ENCODE results near the gene RAP1B. TPM values are rescaled to one million over a fixed set of nuclear protein-coding genes. Genes with fewer than 3 reads are reported as not detected.

The RAP1B gene
- total RNA-seq, 1 experiment from 2014 or later, result 180 TPM

DNA sequence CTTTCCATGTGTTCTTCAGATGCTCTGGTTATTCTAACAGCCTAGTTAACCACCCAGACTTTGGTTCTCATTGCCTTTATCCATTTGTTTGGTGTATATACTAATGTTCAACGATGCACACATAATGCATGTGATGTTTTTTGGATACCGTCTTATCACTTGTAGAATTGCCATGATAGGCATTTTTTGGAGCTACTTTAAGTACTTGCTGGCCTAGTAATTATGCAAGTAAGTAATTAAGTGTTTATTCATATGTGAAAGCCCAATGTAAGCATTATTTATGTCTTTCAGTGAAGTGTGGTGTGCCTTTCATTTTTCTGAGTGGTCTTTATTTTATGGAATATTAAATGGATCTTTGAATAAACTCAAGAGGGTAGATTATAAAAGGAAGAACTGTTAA, 14.2 kb downstream of the RAP1B start:
- DNase-seq (ENCODE audit: unreplicated experiment), result no peak
- POLR2A ChIA-PET, result interaction anchor here (1.9 to 6.2 kb wide), 2 partner anchors 11 to 14 kb away, joined by 5 to 52 read pairs; partner anchors contain the start of gene RAP1B
- Mint-ChIP-seq H3K27me3 (ENCODE audit: insufficient read depth, unreplicated experiment) (no peaks in the 10 kb centered on the region), H3K27ac (ENCODE audit: low read depth, unreplicated experiment) (no peak overlapping the region), H3K9me3 (ENCODE audit: unreplicated experiment) (no peaks in the 10 kb centered on the region), H3K36me3 (ENCODE audit: insufficient read depth, unreplicated experiment) (peaks cover 42% of the 10 kb centered on the region), H3K4me3 (ENCODE audit: unreplicated experiment) (no peak overlapping the region), H3K4me1 (ENCODE audit: insufficient read depth, unreplicated experiment) (peaks cover 35% of the 10 kb centered on the region)
- TF ChIP-seq, protein P1, sequence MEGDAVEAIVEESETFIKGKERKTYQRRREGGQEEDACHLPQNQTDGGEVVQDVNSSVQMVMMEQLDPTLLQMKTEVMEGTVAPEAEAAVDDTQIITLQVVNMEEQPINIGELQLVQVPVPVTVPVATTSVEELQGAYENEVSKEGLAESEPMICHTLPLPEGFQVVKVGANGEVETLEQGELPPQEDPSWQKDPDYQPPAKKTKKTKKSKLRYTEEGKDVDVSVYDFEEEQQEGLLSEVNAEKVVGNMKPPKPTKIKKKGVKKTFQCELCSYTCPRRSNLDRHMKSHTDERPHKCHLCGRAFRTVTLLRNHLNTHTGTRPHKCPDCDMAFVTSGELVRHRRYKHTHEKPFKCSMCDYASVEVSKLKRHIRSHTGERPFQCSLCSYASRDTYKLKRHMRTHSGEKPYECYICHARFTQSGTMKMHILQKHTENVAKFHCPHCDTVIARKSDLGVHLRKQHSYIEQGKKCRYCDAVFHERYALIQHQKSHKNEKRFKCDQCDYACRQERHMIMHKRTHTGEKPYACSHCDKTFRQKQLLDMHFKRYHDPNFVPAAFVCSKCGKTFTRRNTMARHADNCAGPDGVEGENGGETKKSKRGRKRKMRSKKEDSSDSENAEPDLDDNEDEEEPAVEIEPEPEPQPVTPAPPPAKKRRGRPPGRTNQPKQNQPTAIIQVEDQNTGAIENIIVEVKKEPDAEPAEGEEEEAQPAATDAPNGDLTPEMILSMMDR (IDR thresholded peaks at IDR 0.05; ENCODE audit: unreplicated experiment), result no peak
- intact Hi-C loops (cut with micrococcal nuclease), result no loop called here
- BruUV-seq (replicated peaks), result no TSS peak
- CTCF ChIA-PET, result interaction anchor here (0.5 to 1.2 kb wide), 2 partner anchors 168 to 267 kb away, joined by 3 read pairs; no protein-coding TSS in a partner anchor

DNA sequence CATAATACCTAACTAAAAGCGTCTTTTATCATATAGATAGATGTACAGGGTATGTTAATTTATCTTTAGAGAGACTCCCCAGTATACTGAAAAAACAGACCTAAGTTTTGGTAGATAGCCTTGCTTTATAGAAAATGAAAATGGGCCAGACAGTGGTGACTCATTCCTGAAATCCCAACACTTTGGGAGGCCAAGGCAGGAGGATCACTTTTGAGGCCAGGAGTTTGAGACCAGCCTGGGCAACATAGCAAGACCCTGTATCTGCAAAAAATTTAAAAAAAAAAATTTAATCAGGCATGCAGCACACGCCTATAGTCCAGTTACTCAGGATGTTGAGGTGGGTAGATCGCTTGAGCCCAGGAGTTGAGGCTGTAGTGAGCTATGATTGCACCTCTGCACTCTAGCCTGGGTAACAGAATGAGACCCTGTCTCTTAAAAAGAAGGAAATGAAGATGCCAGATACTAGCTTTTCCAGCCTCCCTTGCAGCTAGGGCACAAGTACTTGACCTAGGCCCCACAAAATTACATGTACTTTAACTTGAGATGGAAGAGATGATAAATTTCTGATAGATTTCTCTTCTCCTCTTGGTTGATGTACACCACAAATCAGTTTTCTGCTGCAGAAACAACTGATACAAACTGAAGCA, 17.1 kb downstream of the RAP1B start:
- Mint-ChIP-seq H3K27me3 (ENCODE audit: insufficient read depth, unreplicated experiment) (no peaks in the 10 kb centered on the region), H3K27ac (ENCODE audit: low read depth, unreplicated experiment) (no peak overlapping the region), H3K9me3 (ENCODE audit: unreplicated experiment) (no peaks in the 10 kb centered on the region), H3K36me3 (ENCODE audit: insufficient read depth, unreplicated experiment) (peaks cover 46% of the 10 kb centered on the region), H3K4me3 (ENCODE audit: unreplicated experiment) (no peak overlapping the region), H3K4me1 (ENCODE audit: insufficient read depth, unreplicated experiment) (peaks cover 19% of the 10 kb centered on the region)
- intact Hi-C loops (cut with micrococcal nuclease), result no loop called here
- ChIA-PET POLR2A (interaction anchor here (1.5 to 4.9 kb wide), 3 partner anchors 9 to 25 kb away, joined by 6 to 37 read pairs (median 25); partner anchors contain the start of gene RAP1B), CTCF (interaction anchor here (0.6 kb wide), 1 partner anchor 20 kb away, joined by 3 read pairs; no protein-coding TSS in a partner anchor)
- no TSS peak for BruUV-seq (replicated peaks)
- DNase-seq (ENCODE audit: unreplicated experiment), result no peak
- TF ChIP-seq, protein P1 (IDR thresholded peaks at IDR 0.05; ENCODE audit: unreplicated experiment), result no peak

DNA sequence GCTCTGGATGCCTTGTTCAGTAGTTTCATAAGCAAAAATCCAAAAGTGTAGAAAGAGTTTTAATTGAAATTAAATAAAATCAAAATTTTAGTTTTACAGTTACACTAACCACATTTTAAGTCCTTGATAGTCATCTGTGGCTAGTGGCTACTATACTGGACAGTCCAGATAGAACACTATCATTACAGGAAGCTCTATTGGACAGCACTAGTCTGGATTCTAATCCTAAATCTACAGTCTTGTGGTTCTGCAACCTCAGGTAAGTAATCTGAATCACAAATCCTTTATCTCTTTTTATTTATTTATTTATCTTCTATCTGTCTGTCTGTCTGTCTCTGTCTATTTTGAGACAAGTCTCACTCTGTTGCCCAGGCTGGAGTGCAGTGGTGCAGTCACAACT, 18.0 kb downstream of the RAP1B start:
- no TSS peak for BruUV-seq (replicated peaks)
- TF ChIP-seq, protein P1 (IDR thresholded peaks at IDR 0.05; ENCODE audit: unreplicated experiment), result no peak
- intact Hi-C loops (cut with micrococcal nuclease), result no loop called here
- ChIA-PET CTCF (interaction anchor here (0.6 to 1.0 kb wide), 2 partner anchors 13 to 255 kb away, joined by 4 read pairs; no protein-coding TSS in a partner anchor), POLR2A (interaction anchor here (1.3 to 4.9 kb wide), 4 partner anchors 9 to 24 kb away, joined by 3 to 37 read pairs (median 16); partner anchors contain the start of gene RAP1B)
- DNase-seq (ENCODE audit: unreplicated experiment), result no peak
- peaks cover 11% of the 10 kb centered on the region for H3K4me1 Mint-ChIP-seq (ENCODE audit: insufficient read depth, unreplicated experiment)
- H3K4me3 Mint-ChIP-seq (ENCODE audit: unreplicated experiment), result no peak overlapping the region
- no peaks in the 10 kb centered on the region for H3K9me3 Mint-ChIP-seq (ENCODE audit: unreplicated experiment)
- peaks cover 48% of the 10 kb centered on the region for H3K36me3 Mint-ChIP-seq (ENCODE audit: insufficient read depth, unreplicated experiment)
- no peak overlapping the region for H3K27ac Mint-ChIP-seq (ENCODE audit: low read depth, unreplicated experiment)
- no peaks in the 10 kb centered on the region for H3K27me3 Mint-ChIP-seq (ENCODE audit: insufficient read depth, unreplicated experiment)

DNA sequence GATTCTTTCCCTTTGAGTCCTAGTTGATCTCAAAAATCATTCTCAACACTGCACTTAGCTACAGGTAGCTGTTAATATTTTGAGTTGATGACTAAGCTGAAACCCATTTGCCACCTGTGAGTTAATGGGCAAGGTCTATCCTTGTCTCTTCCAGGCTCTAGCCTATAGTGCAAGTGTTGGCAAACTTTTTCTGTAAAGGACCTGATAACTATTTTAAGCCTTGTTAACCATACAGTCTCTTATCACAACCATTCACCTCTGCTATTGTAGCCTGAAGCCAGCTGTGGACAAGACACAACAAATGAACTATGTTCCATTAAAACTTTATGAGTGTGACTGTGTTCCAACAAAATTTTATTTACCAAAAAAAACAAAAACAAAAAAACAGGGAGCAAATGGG, 19.4 kb downstream of the RAP1B start:
- intact Hi-C loops (cut with micrococcal nuclease), result no loop called here

More for the DNA sequence above, 19.4 kb downstream of the RAP1B start:
- TF ChIP-seq, protein P1 (IDR thresholded peaks at IDR 0.05; ENCODE audit: unreplicated experiment), result no peak
- POLR2A ChIA-PET, result interaction anchor here (0.9 to 4.9 kb wide), 3 partner anchors 11 to 298 kb away, joined by 3 to 37 read pairs (median 25); partner anchors contain the start of genes MDM1 and RAP1B
- H3K9me3 Mint-ChIP-seq (ENCODE audit: unreplicated experiment), result no peaks in the 10 kb centered on the region
- peaks cover 46% of the 10 kb centered on the region for H3K36me3 Mint-ChIP-seq (ENCODE audit: insufficient read depth, unreplicated experiment)
- H3K27ac Mint-ChIP-seq (ENCODE audit: low read depth, unreplicated experiment), result peak overlapping the region; percentile 31
- no peaks in the 10 kb centered on the region for H3K27me3 Mint-ChIP-seq (ENCODE audit: insufficient read depth, unreplicated experiment)
- CTCF ChIA-PET, result interaction anchor here (1.1 kb wide), 1 partner anchor 271 kb away, joined by 4 read pairs; no protein-coding TSS in a partner anchor
- no peak overlapping the region for H3K4me3 Mint-ChIP-seq (ENCODE audit: unreplicated experiment)
- BruUV-seq (replicated peaks), result no TSS peak
- H3K4me1 Mint-ChIP-seq (ENCODE audit: insufficient read depth, unreplicated experiment), result peaks cover 17% of the 10 kb centered on the region
- no peak for DNase-seq (ENCODE audit: unreplicated experiment)

Data from MCF 10A (cell line).